ENCODE data around the gene INAVA. TPM values are rescaled to one million over a fixed set of nuclear protein-coding genes. Genes with fewer than 3 reads are reported as not detected.
A peak's percentile ranks its signal among the peaks of the same experiment; 100 is the strongest.

INAVA gene
- total and polyA plus RNA-seq, 2 of the 13 experiments (the other 11 are each of a cell fraction or from before 2014, with no cell fraction given), result 6.0 to 13.5 TPM

GRCh38 chr1:200905411-200906052 is 10.8 kb downstream of the INAVA start (continued):
- TF ChIP-seq SKI (IDR thresholded peaks at IDR 0.05; ENCODE audit: partially characterized antibody), result peak; percentile 93
- no peak for TF ChIP-seq CHCHD3 (CRISPR knock-in tag; IDR thresholded peaks at IDR 0.05)
- TF ChIP-seq ZFP36L2 (CRISPR knock-in tag; IDR thresholded peaks at IDR 0.05), result no peak
- no peak for TF ChIP-seq ASH2L (IDR thresholded peaks at IDR 0.05; ENCODE audit: insufficient read length, low read depth, low read length)
- TF ChIP-seq SCMH1 (CRISPR knock-in tag; IDR thresholded peaks at IDR 0.05; ENCODE audit: borderline replicate concordance), result no peak
- TF ChIP-seq ATM (IDR thresholded peaks at IDR 0.05; ENCODE audit: borderline replicate concordance), result no peak
- TF ChIP-seq RAD21 (CRISPR knock-in tag; IDR thresholded peaks at IDR 0.05), result no peak
- TF ChIP-seq ZNF280B (CRISPR knock-in tag; IDR thresholded peaks at IDR 0.05; ENCODE audit: borderline replicate concordance), result no peak
- TF ChIP-seq ZNF709 (CRISPR knock-in tag; IDR thresholded peaks at IDR 0.05), result no peak
- no peak for TF ChIP-seq SIX4 (CRISPR knock-in tag; IDR thresholded peaks at IDR 0.05)
- TF ChIP-seq ZNF430 (CRISPR knock-in tag; IDR thresholded peaks at IDR 0.05), result no peak
- no peak for TF ChIP-seq CHD4 (IDR thresholded peaks at IDR 0.05; ENCODE audit: borderline replicate concordance, low read length)
- TF ChIP-seq ATF1 (CRISPR knock-in tag; IDR thresholded peaks at IDR 0.05), result no peak
- no peak for TF ChIP-seq ZBTB39 (CRISPR knock-in tag; IDR thresholded peaks at IDR 0.05)
- TF ChIP-seq ATF6 (CRISPR knock-in tag; conservative IDR thresholded peaks at IDR 0.05), result no peak
- TF ChIP-seq FOSL2 (CRISPR knock-in tag; IDR thresholded peaks at IDR 0.05), result peak; percentile 2; the same call in 1 of the 2 replicates
- TF ChIP-seq ZSCAN5A (CRISPR knock-in tag; IDR thresholded peaks at IDR 0.05; ENCODE audit: borderline replicate concordance), result no peak
- TF ChIP-seq LRRFIP1 (CRISPR knock-in tag; conservative IDR thresholded peaks at IDR 0.05), result no peak
- peak; percentile 24; the same call in 1 of the 2 replicates for TF ChIP-seq HHEX (CRISPR knock-in tag; IDR thresholded peaks at IDR 0.05)
- TF ChIP-seq CREB1 (IDR thresholded peaks at IDR 0.05), result no peak
- peak; percentile 45; the same call in 1 of the 2 replicates for TF ChIP-seq CREB1 (CRISPR knock-in tag; IDR thresholded peaks at IDR 0.05)
- no peak for TF ChIP-seq ISX (CRISPR knock-in tag; conservative IDR thresholded peaks at IDR 0.05)
